GM21825 (cell line): ENCODE data around the gene ITGA1.

ENCODE experiments used
- ATAC-seq: cut with Tn5 transposase; IDR thresholded peaks from one replicate; pipeline ENCODE4 v1.9.1; 2021; ENCODE audit warnings: mild to moderate bottlenecking, moderate library complexity; ENCODE audit not compliant: unreplicated experiment

Gene ITGA1

GRCh38 chr5:52894451-52894850 lies 106.7 kb downstream of the ITGA1 start:
- no peak for ATAC-seq

GRCh38 chr5:52895075-52895474 lies 107.4 kb downstream of the ITGA1 start:
- ATAC-seq: no peak

GRCh38 chr5:52895572-52896413 lies 108.1 kb downstream of the ITGA1 start:
- no peak for ATAC-seq

- no peak for ATAC-seq
These were observed 109.0 kb downstream of the ITGA1 start for GRCh38 chr5:52896534-52897237.

- ATAC-seq: no peak
These were observed 109.5 kb downstream of the ITGA1 start for GRCh38 chr5:52897238-52897614.

GRCh38 chr5:52898961-52899680 lies 111.4 kb downstream of the ITGA1 start:
- no peak for ATAC-seq

- ATAC-seq: no peak
These were observed 115.4 kb downstream of the ITGA1 start for GRCh38 chr5:52903142-52903541.

GRCh38 chr5:52906343-52906742 lies 118.6 kb downstream of the ITGA1 start:
- no peak for ATAC-seq

GRCh38 chr5:52906845-52907244 lies 119.1 kb downstream of the ITGA1 start:
- ATAC-seq: no peak

GRCh38 chr5:52909192-52909591 lies 121.5 kb downstream of the ITGA1 start:
- ATAC-seq: no peak

- no peak for ATAC-seq
These were observed 122.4 kb downstream of the ITGA1 start for GRCh38 chr5:52910071-52910470.

GRCh38 chr5:52915176-52915875 lies 127.6 kb downstream of the ITGA1 start:
- peak; percentile 99 for ATAC-seq

- no peak for ATAC-seq
These were observed 133.2 kb downstream of the ITGA1 start for GRCh38 chr5:52920929-52921328.

GRCh38 chr5:52922384-52922783 lies 134.7 kb downstream of the ITGA1 start:
- no peak for ATAC-seq

GRCh38 chr5:52924456-52924855 lies 136.7 kb downstream of the ITGA1 start:
- ATAC-seq: no peak

- no peak for ATAC-seq
These were observed 137.3 kb downstream of the ITGA1 start for GRCh38 chr5:52925001-52925400.

- ATAC-seq: no peak
These were observed 141.0 kb downstream of the ITGA1 start for GRCh38 chr5:52928689-52929088.

- no peak for ATAC-seq
These were observed 150.5 kb downstream of the ITGA1 start for GRCh38 chr5:52938226-52938625.

GRCh38 chr5:52943285-52943684 lies 155.6 kb downstream of the ITGA1 start:
- no peak for ATAC-seq

- no peak for ATAC-seq
These were observed 156.1 kb downstream of the ITGA1 start for GRCh38 chr5:52943808-52944207.

GRCh38 chr5:52945040-52945439 lies 157.3 kb downstream of the ITGA1 start:
- ATAC-seq: no peak
